HEK293T (cell line): ENCODE data around the gene TWIST2.

Experiments
- CTBP1 ChIP-seq: fragments of 450-650 bp; IDR thresholded peaks from 2 replicates; pipeline ENCODE4 v1.6.1; 2016; ENCODE audit warnings: borderline replicate concordance
- ELF4 ChIP-seq: fragments of 450-650 bp; IDR thresholded peaks from 2 replicates; pipeline ENCODE4 v1.6.1; 2017; ENCODE audit warnings: antibody characterized with exemption
- FOXA1 ChIP-seq: fragments of 450-650 bp; IDR thresholded peaks from 2 replicates; pipeline ENCODE4 v1.6.1; 2016; ENCODE audit warnings: mild to moderate bottlenecking
- FOXK2 ChIP-seq: fragments of 450-650 bp; IDR thresholded peaks from 2 replicates; pipeline ENCODE4 v1.6.1; 2016; ENCODE audit warnings: mild to moderate bottlenecking
- FOXM1 ChIP-seq: fragments of 450-650 bp; IDR thresholded peaks from 2 replicates; pipeline ENCODE4 v1.6.1; 2017; ENCODE audit warnings: mild to moderate bottlenecking, borderline replicate concordance
- HDGF ChIP-seq: fragments of 450-650 bp; IDR thresholded peaks from 2 replicates; pipeline ENCODE4 v1.6.1; 2017; ENCODE audit warnings: antibody characterized with exemption, borderline replicate concordance
- NFRKB ChIP-seq: fragments of 450-650 bp; IDR thresholded peaks from 2 replicates; pipeline ENCODE4 v1.6.1; 2016; ENCODE audit warnings: mild to moderate bottlenecking, moderate library complexity
- PKNOX1 ChIP-seq: fragments of 450-650 bp; IDR thresholded peaks from 2 replicates; pipeline ENCODE4 v1.6.1; 2016
- SP1 ChIP-seq: fragments of 450-650 bp; IDR thresholded peaks from 2 replicates; pipeline ENCODE4 v1.6.1; 2017
- SUZ12 ChIP-seq: fragments of 450-650 bp; IDR thresholded peaks from 2 replicates; pipeline ENCODE4 v1.6.1; 2016; ENCODE audit warnings: mild to moderate bottlenecking
- TARDBP ChIP-seq: fragments of 450-650 bp; IDR thresholded peaks from 2 replicates; pipeline ENCODE4 v1.6.1; 2016
- ZNF384 ChIP-seq: fragments of 450-650 bp; IDR thresholded peaks from 2 replicates; pipeline ENCODE4 v1.6.1; 2016

- TF ChIP-seq TARDBP (no peak), FOXM1 (no peak), SP1 (no peak), ELF4 (no peak), PKNOX1 (no peak), SUZ12 (no peak), ZNF384 (no peak), FOXK2 (no peak), HDGF (no peak), NFRKB (no peak), FOXA1 (no peak), CTBP1 (no peak)
These were observed 64.5 kb downstream of the TWIST2 start for GRCh38 chr2:238912228-238912915.
